HG03103 (cell line): ENCODE data around the gene STK32A.
"Not testable (repeated sequence)": the region's sequence is repeated elsewhere in the genome, so short reads cannot be mapped to it uniquely, and the experiment has no call there.

Experiments
- ATAC-seq: cut with Tn5 transposase; IDR thresholded peaks from one replicate; pipeline ENCODE4 v1.9.1; 2021; ENCODE audit warnings: low read depth; ENCODE audit not compliant: unreplicated experiment

STK32A gene

DNA sequence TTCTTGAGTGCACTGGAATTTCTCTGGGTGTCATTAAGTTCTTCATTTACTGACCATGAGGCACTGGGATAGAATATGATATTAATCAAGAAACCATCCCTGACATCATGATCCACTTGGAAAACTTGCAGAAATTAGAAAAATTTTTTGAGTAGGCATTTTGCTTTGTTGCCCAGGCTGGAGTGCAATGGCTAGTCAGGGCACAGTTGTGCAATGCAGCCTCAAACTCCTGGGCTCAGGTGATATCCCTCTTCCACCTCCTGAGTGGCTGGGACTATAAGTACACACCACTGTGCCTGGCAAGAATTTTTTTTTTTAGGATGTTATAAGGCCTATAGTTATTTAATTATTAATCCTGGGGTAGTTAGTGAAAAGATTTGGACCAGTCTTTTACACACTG is 106.5 kb downstream of the STK32A start:
- no peak for ATAC-seq

DNA sequence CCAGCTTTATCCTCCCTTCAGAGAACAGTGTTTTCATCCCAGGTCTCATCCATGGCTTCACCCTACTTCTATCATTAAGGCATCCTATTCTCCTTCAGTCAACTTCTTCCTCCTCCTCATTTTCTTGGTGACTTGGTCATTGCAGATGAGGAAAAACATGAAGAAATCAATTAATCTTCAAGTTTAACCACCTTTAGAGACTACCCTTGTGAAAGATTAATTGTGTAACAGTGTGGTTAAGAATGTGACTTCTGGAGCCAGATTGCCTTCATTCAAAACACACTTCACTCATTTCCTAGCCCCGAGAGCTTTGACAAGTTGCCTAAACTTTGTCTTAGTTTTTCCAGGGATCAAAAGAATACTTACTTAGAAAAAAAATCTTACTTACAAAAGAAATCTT is 110.0 kb downstream of the STK32A start:
- no peak for ATAC-seq

DNA sequence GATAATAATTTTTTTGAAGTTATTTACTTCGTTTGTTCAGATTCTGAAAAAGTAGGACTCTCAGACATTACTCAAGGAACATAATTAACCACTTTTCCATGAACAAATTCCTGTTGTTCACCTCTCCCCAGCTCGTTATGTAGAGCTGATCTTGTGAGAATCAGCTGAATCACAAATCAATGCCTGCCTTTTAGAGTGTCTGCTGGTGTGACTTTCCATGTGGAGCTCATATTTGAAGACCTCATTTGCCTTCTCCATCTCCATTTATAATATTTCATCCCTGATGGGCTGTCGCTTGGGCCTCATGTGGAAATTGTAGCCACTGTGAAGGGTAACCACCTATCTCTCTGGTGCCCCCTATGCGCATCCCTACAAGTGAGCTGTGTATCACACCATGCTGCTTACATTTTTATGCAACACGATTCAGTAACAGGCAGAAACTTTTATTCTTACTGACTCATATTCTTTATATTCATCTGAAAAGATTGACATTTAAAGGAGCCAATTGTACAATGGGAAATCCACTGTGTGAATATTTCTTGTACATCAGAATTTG is 111.3 kb downstream of the STK32A start:
- no peak for ATAC-seq

DNA sequence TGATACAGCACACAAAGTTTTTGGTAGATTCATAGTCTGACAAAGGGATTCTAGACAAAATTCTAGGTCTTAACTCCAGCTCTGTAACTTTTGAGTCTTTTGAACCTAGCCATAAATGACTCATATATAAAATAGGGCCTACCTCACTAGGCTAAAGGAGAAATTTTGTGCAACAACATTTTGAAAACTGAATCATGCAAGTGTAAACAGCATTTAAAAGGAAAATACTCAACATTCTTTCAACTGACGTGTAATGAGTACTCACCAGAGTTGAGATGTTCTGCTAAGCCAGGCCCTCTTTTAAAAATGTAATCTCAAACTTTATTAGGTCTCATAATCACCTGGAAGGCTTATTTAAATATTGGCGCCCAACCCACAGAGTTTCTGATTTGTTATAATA is 113.2 kb downstream of the STK32A start:
- no peak for ATAC-seq

DNA sequence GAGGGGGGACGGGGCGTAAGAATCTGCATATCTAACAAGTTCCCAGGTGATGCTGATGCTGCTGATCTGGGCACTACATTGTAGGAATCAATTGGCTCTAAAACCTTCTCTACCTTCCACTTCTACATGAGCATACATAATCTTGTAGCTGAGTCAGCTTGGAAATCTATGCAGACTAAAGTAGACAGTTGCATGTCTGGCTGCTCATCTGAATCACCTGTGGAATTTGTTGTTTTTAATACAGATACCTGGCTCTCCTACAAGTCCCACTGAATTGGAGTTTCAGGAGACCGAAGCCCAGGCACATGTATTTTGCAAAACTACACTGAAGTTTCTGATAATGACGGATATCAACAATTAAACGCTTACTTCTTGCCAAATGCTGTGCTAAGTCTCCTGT is 113.6 kb downstream of the STK32A start:
- no peak for ATAC-seq

DNA sequence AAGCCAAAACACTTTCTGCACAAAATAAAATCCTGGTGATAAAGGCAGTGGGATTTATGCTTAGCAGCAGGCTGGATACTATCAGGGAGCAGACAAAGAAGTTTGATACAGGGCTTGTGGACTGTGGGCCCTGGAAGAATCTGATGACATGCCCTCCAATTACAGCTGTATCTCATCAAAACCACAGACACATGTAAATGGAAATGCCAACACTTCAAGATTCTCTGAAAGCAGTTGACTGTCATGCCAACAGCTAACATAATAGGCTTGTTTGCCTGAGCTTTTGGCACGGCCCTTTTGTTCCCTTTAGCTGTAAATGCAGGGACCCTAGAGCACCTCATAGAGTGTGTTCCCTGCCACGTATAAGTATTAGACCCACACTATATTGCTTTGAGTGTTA is 114.4 kb downstream of the STK32A start:
- no peak for ATAC-seq

DNA sequence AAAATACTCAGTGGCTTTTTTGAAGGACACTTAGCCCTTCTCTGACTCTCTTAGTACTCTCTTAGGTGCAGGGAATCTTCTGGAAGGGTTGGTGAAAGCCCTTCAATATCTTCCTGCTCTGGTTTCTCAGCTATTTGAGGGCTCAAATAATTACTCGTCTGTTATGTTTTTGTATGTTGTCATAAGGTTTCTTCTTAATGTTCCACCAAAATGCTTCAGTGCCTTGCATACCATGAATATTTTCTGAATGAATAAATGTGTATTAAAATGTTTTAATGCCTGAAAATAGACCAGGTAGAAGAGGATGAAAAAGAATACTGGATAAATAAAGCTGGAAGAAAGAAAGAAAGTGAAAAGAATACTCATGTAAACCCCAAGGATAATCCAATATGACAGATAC is 124.3 kb downstream of the STK32A start:
- ATAC-seq: no peak

DNA sequence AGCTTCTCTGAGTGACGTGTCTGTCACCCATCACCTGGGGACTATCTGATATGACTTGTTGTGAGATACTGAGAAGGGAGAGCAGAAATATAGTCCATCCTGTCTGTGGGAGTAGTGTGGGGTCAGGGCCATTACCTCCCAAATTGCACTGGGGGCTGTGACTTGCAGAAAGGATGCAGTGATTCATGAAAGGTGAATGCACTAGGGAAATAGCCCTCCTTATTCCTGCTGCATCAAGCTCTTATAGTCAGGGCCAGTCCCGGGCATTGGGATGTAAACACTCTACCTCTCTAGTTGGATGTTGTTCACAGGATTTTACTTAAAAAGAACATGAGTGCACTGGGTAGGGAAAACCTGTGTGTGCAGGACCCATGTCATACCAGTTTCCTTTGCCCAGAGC is 124.8 kb downstream of the STK32A start:
- no peak for ATAC-seq

DNA sequence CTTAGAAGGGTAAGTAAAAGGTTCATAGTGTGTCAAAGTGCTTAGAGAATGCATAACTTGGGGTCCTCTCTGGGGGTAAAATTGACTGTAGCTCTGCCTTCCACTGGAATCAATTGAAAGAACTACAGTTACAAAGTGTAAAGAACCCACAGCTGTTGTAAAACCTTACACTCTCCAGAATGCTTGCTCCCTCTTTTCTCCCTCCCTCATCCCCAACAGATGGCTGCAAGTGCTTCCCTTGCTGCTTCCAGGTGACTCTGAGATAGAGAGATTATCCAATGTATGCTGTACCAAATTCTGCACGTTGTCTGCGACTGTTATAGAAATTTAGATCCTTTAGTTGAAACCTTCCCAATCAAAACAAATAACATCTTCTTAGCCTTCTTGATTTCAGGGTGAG is 126.0 kb downstream of the STK32A start:
- ATAC-seq: no peak

DNA sequence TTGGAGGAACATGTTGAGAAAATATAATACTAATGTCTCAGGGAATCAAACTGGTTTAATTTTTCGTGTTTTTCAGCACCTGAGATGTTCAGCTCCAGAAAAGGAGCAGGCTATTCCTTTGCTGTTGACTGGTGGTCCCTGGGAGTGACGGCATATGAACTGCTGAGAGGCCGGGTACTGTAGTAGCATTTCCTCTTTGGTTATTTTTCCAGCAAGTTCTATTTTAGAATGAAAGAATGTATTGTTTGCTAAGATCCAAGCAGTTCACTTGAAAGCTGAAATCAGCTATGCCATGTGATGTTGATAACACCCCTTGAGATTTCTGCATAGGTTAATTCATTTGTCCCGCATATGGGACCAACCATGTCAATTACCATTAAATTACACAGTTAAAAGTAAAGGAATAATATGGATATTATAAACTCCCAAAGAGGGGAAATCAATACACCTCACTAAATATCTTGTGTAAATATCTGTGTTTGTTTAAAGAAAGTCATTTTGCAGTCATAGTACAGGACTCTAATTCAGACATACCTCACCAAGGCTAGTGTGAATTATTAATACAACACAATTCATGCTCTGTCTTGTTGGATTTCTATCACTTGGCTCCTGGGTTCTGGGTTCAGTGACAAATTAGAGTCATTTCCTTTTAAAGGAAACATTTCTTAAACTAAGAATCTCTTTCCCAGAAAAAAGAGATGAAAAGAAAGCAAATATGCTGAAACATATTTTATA is 126.8 kb downstream of the STK32A start:
- no peak for ATAC-seq

DNA sequence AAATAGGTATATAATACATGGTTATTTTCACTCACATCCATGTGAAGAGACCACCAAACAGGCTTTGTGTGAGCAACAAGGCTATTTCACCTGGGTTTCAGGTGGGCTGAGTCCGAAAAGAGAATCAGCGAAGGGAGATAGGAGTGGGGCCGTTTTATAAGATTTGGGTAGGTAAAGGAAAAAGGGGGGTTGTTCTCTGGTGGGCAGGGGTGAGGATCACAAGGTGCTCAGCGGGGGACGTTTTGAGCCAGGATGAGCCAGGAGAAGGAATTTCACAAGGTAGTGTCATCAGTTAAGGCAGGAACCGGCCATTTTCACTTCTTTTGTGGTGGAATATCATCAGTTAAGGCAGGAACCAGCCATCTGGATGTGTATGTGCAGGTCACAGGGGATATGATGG is 132.6 kb downstream of the STK32A start:
- ATAC-seq: not testable (repeated sequence)

DNA sequence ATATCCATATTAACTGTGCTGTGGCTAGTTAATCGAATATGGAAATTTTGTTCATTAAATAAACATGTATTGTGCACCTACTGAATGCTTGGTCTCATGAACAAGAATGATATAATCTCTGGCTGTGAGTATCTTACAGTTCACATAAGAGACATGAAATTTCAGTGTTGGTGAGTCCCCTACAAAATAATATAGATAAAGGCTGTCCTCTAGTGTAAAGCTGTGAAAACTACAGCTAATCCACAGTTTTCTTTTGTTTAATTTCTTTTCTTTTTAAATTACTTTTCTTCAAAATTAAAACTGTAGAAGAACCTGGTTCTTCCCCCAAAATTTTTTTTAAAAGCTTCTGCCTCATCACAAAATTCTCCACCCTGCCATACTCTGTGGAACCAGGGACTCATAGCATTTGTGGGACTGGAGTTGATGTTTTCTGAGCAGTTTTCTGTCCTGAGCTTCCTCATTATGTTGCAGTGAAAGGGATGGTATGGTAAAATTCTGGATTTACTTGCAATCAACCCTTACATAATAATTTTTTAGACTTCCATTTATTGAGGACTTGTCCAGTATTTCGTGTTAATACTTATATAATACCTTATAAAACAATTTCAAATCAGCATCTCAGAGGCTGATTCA is 135.0 kb downstream of the STK32A start:
- no peak for ATAC-seq

DNA sequence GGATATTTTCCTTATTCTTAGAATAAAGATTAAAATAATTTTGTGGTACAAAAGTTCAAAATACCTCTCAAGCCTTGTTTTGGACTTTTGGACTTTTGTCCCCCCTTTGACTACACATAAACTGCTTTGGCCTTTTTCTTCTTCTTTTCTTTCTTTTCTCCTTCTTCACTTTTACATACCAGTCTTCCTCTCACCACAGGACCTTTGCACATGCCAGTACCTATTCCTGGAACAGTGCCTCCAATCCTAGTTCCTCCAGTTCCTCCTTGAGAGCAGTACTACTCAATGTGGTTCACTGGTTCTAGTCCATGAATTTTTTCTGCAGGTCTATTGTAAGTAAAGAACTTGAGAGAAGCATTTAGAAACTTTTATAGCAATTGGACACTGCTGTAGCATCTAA is 136.5 kb downstream of the STK32A start:
- ATAC-seq: no peak

DNA sequence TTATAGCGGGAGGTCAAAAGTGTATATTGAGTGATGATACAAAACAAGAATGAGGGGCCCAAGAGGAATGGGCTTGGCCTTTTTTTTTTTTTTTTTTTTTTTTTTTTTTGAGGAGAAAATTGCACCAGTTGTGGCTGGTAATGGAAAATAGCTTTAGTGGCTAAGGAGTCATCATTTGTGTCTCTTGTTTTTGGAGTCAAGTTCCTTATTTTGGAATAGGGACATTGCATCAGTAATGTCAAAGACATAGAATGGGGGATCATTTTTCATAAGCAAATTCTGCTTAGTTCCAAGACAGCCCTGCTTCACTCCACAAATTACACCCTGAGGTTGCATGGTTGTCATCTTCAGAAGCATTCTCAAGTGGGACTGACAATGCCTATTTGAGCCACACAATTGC is 137.4 kb downstream of the STK32A start:
- ATAC-seq: no peak

DNA sequence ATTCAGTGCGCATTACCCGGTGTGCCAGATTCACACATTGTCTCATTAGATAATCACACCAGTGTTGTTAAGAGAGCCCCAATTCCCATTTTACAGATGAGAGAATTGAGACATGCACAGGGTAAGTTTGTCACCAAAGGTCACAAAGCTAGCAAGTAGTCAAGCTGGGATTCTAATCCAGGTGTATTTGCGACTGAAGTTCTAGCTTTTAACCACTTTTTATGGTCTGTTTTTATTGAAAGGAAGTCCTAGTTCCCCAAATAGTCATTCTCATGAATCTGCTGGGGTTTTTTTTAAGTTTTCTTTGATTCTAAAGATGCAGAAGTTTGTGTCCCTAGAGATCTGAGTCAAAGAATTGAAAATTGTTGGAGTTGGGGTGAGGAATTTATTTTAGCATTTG is 138.5 kb downstream of the STK32A start:
- no peak for ATAC-seq

DNA sequence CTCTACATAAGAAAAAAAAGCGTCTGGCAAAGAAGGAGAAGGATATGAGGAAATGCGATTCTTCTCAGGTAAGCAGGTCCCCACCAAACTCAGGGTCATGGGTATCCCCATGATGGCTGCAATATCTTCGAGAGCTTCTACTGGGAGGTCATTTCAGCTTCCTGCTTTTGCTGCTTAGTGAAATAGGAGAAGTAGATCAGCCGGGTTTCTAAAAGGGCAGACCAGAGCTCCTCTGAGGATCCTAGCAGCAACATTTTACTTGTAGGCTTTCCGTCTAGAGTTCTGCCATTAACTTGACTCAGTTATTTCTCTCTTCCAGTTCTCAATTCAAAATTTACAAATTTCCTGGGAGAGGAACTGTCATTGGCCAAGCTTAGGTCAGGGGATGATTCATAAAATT is 140.3 kb downstream of the STK32A start:
- ATAC-seq: no peak

DNA sequence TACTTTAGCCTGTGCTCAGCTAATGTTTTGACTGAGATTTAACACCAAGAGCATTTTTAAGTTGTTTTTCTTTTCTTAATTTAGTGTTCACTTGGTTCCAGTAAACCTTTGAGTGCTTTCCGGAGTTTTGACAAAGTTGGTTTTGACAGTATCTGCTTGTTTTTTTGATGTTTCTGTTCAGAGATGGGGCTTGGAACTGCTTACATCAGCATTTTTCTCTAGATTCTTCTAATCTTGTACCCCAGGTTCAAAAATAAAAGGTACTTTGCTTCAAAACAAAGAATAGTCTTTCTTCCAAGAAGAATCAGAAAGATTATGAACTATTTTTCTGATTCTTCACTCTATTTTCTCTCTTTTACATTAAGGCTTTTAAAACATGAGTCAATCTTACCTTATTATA is 142.9 kb downstream of the STK32A start:
- no peak for ATAC-seq

DNA sequence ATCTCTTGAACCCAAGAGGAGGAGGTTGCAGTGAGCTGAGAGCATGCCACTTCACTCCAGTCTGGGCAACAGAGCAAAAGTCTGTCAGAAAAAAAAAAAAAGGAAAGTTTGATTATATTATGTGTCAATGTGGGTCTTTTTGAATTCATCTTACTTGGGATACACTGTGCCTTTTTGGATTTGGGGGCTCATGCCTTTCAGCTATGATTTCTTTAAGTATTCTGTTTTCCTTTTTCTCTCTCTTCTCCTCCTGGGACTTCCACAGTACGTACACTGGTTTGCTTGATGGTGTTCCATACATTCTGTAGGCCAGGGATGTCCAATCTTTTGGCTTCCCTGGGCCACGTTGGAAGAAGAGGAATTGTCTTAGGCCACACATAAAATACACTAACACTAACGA is 146.7 kb downstream of the STK32A start:
- ATAC-seq: no peak

DNA sequence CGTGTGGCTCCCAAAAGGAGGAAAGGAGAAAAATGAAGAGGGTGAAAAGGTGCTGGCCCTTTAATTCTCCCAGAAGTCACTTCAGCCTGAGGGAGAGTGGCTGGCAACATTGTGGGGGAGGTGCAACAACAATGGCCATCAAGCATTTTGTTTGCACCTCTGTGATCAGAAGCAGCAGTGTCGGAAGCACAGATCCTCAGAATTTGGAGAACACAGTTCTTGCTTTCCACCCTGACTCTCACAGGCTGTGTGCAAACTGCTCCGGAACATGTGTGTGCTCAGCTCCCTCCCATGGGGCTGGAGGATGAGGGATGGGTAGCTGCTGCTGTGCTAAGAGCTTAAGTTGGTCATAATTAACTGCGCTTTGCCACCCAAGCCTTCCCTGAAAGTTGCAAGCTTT is 147.9 kb downstream of the STK32A start:
- no peak for ATAC-seq

DNA sequence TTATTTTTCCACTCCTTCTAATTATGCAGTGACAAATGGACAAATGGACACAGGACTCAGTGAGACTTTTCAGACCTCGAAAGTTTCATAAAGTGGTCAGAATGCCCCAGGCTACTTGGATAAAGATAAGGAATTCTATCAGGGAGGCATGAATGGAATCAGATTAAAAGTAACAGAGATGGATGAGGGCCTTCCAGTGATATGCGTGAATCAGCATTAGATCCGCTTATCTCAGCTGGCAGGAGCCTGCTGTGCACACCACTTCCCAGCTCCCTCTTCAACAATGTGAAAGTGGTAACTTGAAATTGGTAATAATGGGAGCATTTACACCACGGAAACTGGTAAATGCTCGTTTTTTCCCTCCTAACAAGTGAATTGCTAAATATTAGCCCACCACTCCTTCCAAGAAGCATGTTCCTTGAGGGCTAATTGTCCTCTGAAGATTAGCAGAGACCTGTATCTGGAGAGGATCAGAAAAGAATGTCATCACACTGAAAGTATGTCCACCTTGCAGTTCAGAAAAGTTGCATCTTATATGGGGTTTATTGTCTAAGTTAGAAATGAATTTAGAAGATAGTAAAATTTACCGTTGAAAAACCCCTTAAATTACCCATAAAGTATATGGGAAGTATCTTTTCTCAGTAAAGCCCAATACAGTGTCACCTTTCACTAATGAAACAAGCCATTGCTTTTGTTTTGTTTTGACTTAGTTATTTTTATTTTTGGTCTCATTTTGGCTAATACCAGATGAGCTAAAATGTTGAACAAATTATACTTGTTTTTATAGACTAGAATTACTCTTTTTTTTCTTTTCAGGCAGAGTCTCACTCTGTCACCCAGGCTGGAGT is 149.7 kb downstream of the STK32A start:
- ATAC-seq: no peak

DNA sequence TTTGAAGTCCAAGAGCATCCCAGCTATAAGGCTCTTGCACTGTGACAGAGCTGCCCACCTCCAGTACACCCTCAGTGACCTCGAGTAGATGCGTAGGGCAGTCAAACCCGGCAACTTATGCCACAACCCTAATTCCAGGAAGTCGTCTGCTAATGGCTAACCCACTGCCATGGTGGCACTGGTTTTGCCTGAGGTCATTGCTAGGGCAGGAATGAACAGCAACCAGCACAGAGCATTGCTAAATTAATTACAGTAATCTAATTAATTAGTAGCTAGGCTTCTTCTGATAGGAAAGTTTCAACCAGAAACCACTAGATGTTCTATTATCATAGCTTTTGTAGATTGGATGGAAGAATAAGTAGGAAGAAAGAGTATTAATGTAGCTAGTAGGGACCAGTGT is 152.3 kb downstream of the STK32A start:
- no peak for ATAC-seq
